Activated CD4-positive, alpha-beta T cell treated with anti-CD3 and anti-CD28 coated beads for 4 hours (primary cell): ENCODE results near the gene ZNF331.

Experiments
- DNase-seq, 2 donors: peaks; one replicate each; pipeline ENCODE4 v3.0.0-alpha.2; 2020

ZNF331 gene

GRCh38 chr19:53521373-53522202 is 16.4 kb upstream of the ZNF331 start:
- DNase-seq, result no peak

- no peak for DNase-seq
These were observed 12.0 kb upstream of the ZNF331 start for GRCh38 chr19:53525922-53526321.

- DNase-seq, result no peak
These were observed 7.3 kb upstream of the ZNF331 start for GRCh38 chr19:53530622-53531021.

GRCh38 chr19:53531457-53531856 is 6.5 kb upstream of the ZNF331 start:
- no peak for DNase-seq

- DNase-seq, result no peak
These were observed 5.6 kb upstream of the ZNF331 start for GRCh38 chr19:53532362-53532761.

- DNase-seq, result no peak
These were observed 1.8 kb upstream of the ZNF331 start for GRCh38 chr19:53536225-53536548.

- DNase-seq, result peak in 1 of 2 donors; percentile 3
These were observed 824 bp upstream of the ZNF331 start for GRCh38 chr19:53537121-53537520.

- no peak for DNase-seq
These were observed 599 bp downstream of the ZNF331 start for GRCh38 chr19:53538378-53539109.

GRCh38 chr19:53540091-53540490 is 2.1 kb downstream of the ZNF331 start:
- no peak for DNase-seq

GRCh38 chr19:53541971-53542370 is 4.0 kb downstream of the ZNF331 start:
- DNase-seq, result no peak

GRCh38 chr19:53545271-53546065 is 7.5 kb downstream of the ZNF331 start:
- no peak for DNase-seq

- no peak for DNase-seq
These were observed 9.0 kb downstream of the ZNF331 start for GRCh38 chr19:53546758-53547513.

GRCh38 chr19:53549340-53549739 is 11.4 kb downstream of the ZNF331 start:
- no peak for DNase-seq

GRCh38 chr19:53552001-53552721 is 14.2 kb downstream of the ZNF331 start:
- DNase-seq, result no peak

GRCh38 chr19:53553156-53553555 is 15.2 kb downstream of the ZNF331 start:
- no peak for DNase-seq

- peak; percentile 89 to 94 for DNase-seq
These were observed 16.2 kb downstream of the ZNF331 start for GRCh38 chr19:53553865-53554791.

- no peak for DNase-seq
These were observed 16.9 kb downstream of the ZNF331 start for GRCh38 chr19:53554804-53555203.

GRCh38 chr19:53555352-53555751 is 17.4 kb downstream of the ZNF331 start:
- peak in 1 of 2 donors; percentile 1 for DNase-seq

GRCh38 chr19:53571339-53571738 is 33.4 kb downstream of the ZNF331 start:
- DNase-seq, result no peak

GRCh38 chr19:53576941-53577653 is 39.2 kb downstream of the ZNF331 start:
- no peak for DNase-seq
